GM21367 (cell line): ENCODE data around the gene PRRC2C.
"Not testable (repeated sequence)": the region's sequence is repeated elsewhere in the genome, so short reads cannot be mapped to it uniquely, and the experiment has no call there.

Source experiments
- ATAC-seq: cut with Tn5 transposase; IDR thresholded peaks from one replicate; pipeline ENCODE4 v1.9.1; 2021; ENCODE audit not compliant: unreplicated experiment

Gene PRRC2C

GRCh38 chr1:171485375-171486047 is at the start of gene PRRC2C:
TSS of gene PRRC2C (plus strand) at chr1:171485530. CDS start at chr1:171512089, 26,559 bp downstream.
- ATAC-seq: peak; percentile 95

GRCh38 chr1:171438441-171438840 is 46.9 kb upstream of the PRRC2C start:
- ATAC-seq: no peak

- ATAC-seq: not testable (repeated sequence)
Measured at GRCh38 chr1:171440201-171440600, 45.1 kb upstream of the PRRC2C start.

- not testable (repeated sequence) for ATAC-seq
Measured at GRCh38 chr1:171441278-171441895, 43.9 kb upstream of the PRRC2C start.

GRCh38 chr1:171446386-171446785 is 38.9 kb upstream of the PRRC2C start:
- no peak for ATAC-seq

GRCh38 chr1:171455967-171456366 is 29.4 kb upstream of the PRRC2C start:
- no peak for ATAC-seq

- no peak for ATAC-seq
Measured at GRCh38 chr1:171457412-171457811, 27.9 kb upstream of the PRRC2C start.

GRCh38 chr1:171460018-171460620 is 25.2 kb upstream of the PRRC2C start:
- no peak for ATAC-seq

- no peak for ATAC-seq
Measured at GRCh38 chr1:171467626-171468025, 17.7 kb upstream of the PRRC2C start.

- ATAC-seq: peak; percentile 56
Measured at GRCh38 chr1:171468120-171468750, 17.1 kb upstream of the PRRC2C start.

GRCh38 chr1:171470726-171471125 is 14.6 kb upstream of the PRRC2C start:
- no peak for ATAC-seq

GRCh38 chr1:171472183-171472647 is 13.1 kb upstream of the PRRC2C start:
- ATAC-seq: no peak

- ATAC-seq: no peak
Measured at GRCh38 chr1:171476829-171477228, 8.5 kb upstream of the PRRC2C start.

- ATAC-seq: no peak
Measured at GRCh38 chr1:171477804-171478203, 7.5 kb upstream of the PRRC2C start.

- ATAC-seq: no peak
Measured at GRCh38 chr1:171480035-171480434, 5.3 kb upstream of the PRRC2C start.

GRCh38 chr1:171484760-171485374 is 463 bp upstream of the PRRC2C start:
- peak; percentile 50 for ATAC-seq

GRCh38 chr1:171486048-171486519 is 754 bp downstream of the PRRC2C start:
- peak; percentile 29 for ATAC-seq

GRCh38 chr1:171487038-171487437 is 1.7 kb downstream of the PRRC2C start:
- ATAC-seq: no peak

- ATAC-seq: no peak
Measured at GRCh38 chr1:171488190-171488929, 3.0 kb downstream of the PRRC2C start.

- no peak for ATAC-seq
Measured at GRCh38 chr1:171494076-171494475, 8.7 kb downstream of the PRRC2C start.
